C4-2B (cell line): ENCODE results near the gene RNU1-3.
"Not testable (repeated sequence)": the region's sequence is repeated elsewhere in the genome, so short reads cannot be mapped to it uniquely, and the experiment has no call there.

Experiments used
- H3K27ac ChIP-seq: fragments of 450-650 bp; 2 replicates; pipeline ENCODE4 v1.5.1; 2017
- CTCF ChIP-seq: fragments of 450-650 bp; conservative IDR thresholded peaks from 2 replicates; pipeline ENCODE4 v1.5.1; 2017; ENCODE audit warnings: mild to moderate bottlenecking
- ZFX ChIP-seq: fragments of 450-650 bp; IDR thresholded peaks from 2 replicates; pipeline ENCODE4 v1.6.1; 2017

RNU1-3 gene

GRCh38 chr1:16644482-16645270 is 22.1 kb downstream of the RNU1-3 start:
- peak overlapping the region; percentile 82 for H3K27ac ChIP-seq

GRCh38 chr1:16644193-16644481 is 22.6 kb downstream of the RNU1-3 start:
- TF ChIP-seq CTCF (no peak), ZFX (no peak)
- peak overlapping the region; percentile 82 for H3K27ac ChIP-seq

More at GRCh38 chr1:16644482-16645270, 22.1 kb downstream of the RNU1-3 start:
- 0 out of 2 replicates have a peak, but pooled peaks have one; percentile 17 for TF ChIP-seq ZFX
- TF ChIP-seq CTCF: peak; percentile 11; the same call in 1 of the 2 replicates

GRCh38 chr1:16643476-16644192 is 23.1 kb downstream of the RNU1-3 start:
- H3K27ac ChIP-seq: peak overlapping the region; percentile 82

- H3K27ac ChIP-seq: not testable (repeated sequence)
These were observed 23.7 kb downstream of the RNU1-3 start for GRCh38 chr1:16643001-16643411.

GRCh38 chr1:16642025-16642966 is 24.5 kb downstream of the RNU1-3 start:
- H3K27ac ChIP-seq: not testable (repeated sequence)

GRCh38 chr1:16641159-16641975 is 25.4 kb downstream of the RNU1-3 start:
- H3K27ac ChIP-seq: not testable (repeated sequence)

GRCh38 chr1:16639091-16640031 is 27.4 kb downstream of the RNU1-3 start:
- not testable (repeated sequence) for H3K27ac ChIP-seq

- H3K27ac ChIP-seq: not testable (repeated sequence)
These were observed 28.6 kb downstream of the RNU1-3 start for GRCh38 chr1:16637941-16638778.

- not testable (repeated sequence) for H3K27ac ChIP-seq
These were observed 30.1 kb downstream of the RNU1-3 start for GRCh38 chr1:16636551-16637195.

GRCh38 chr1:16635959-16636358 is 30.8 kb downstream of the RNU1-3 start:
- not testable (repeated sequence) for H3K27ac ChIP-seq

GRCh38 chr1:16633540-16634282 is 33.0 kb downstream of the RNU1-3 start:
- not testable (repeated sequence) for H3K27ac ChIP-seq

- not testable (repeated sequence) for H3K27ac ChIP-seq
These were observed 34.5 kb downstream of the RNU1-3 start for GRCh38 chr1:16632044-16632850.
